SU-DHL-6 (cell line): Measurements from ENCODE around the gene GPRC5D.

Experiments used
- CTCF ChIP-seq: fragments of 200-600 bp; sonication (generic); IDR thresholded peaks from one replicate; pipeline ENCODE4 v1.5.1; 2017; ENCODE audit warnings: antibody characterized with exemption, mild to moderate bottlenecking, low read length, moderate library complexity; ENCODE audit not compliant: insufficient read depth, poor library complexity, severe bottlenecking
- EZH2phosphoT487 ChIP-seq: fragments of 200-600 bp; sonication (generic), shearing (Covaris generic); conservative IDR thresholded peaks from 2 replicates; pipeline ENCODE4 v1.6.1; 2018; ENCODE audit warnings: mild to moderate bottlenecking, antibody characterized with exemption, low read length, moderate library complexity, mixed read lengths

- TF ChIP-seq CTCF (no peak), EZH2phosphoT487 (no peak)
Measured at GRCh38 chr12:12995088-12995487, 43.1 kb upstream of the GPRC5D start.
